Stimulated activated naive CD8-positive, alpha-beta T cell treated with anti-CD3 and anti-CD28 coated beads, Interleukin-15, Interleukin-2, amounts not matched to agents 100 ng/mL and 50 ng/mL, for 24 hours (primary cell): ENCODE data around the gene OR2V2.
"Not testable (repeated sequence)": the region's sequence is repeated elsewhere in the genome, so short reads cannot be mapped to it uniquely, and the experiment has no call there.

Experiments used
- H3K27ac Mint-ChIP-seq: one replicate; pipeline ENCODE4 v1.8.0; 2021; ENCODE audit warnings: mild to moderate bottlenecking, mixed read lengths
- H3K27me3 Mint-ChIP-seq: one replicate; pipeline ENCODE4 v1.8.0; 2021; ENCODE audit warnings: mixed read lengths
- H3K36me3 Mint-ChIP-seq: one replicate; pipeline ENCODE4 v1.8.0; 2021; ENCODE audit warnings: low read depth, mixed read lengths
- H3K4me1 Mint-ChIP-seq: one replicate; pipeline ENCODE4 v1.8.0; 2021; ENCODE audit warnings: low read depth, mixed read lengths
- H3K4me3 Mint-ChIP-seq: one replicate; pipeline ENCODE4 v1.8.0; 2021; ENCODE audit warnings: mild to moderate bottlenecking, mixed read lengths
- H3K9me3 Mint-ChIP-seq: one replicate; pipeline ENCODE4 v1.8.0; 2021; ENCODE audit warnings: mixed read lengths

The OR2V2 gene

GRCh38 chr5:181127907-181128626, 19.3 kb upstream of the OR2V2 start:
- Mint-ChIP-seq H3K27me3 (peaks cover 61% of the 10 kb centered on the region), H3K4me3 (no peak overlapping the region), H3K4me1 (no peaks in the 10 kb centered on the region), H3K9me3 (no peaks in the 10 kb centered on the region), H3K36me3 (no peaks in the 10 kb centered on the region), H3K27ac (no peak overlapping the region)

- Mint-ChIP-seq H3K27ac (no peak overlapping the region), H3K4me3 (no peak overlapping the region), H3K9me3 (no peaks in the 10 kb centered on the region), H3K27me3 (peaks cover 58% of the 10 kb centered on the region), H3K36me3 (no peaks in the 10 kb centered on the region), H3K4me1 (no peaks in the 10 kb centered on the region)
Observed at GRCh38 chr5:181129601-181130000, 17.8 kb upstream of the OR2V2 start.

- H3K27ac Mint-ChIP-seq, H3K4me1 Mint-ChIP-seq, H3K36me3 Mint-ChIP-seq, H3K4me3 Mint-ChIP-seq, H3K9me3 Mint-ChIP-seq: not testable (repeated sequence)
- peaks cover 53% of the 10 kb centered on the region for H3K27me3 Mint-ChIP-seq
Observed at GRCh38 chr5:181130081-181130480, 17.3 kb upstream of the OR2V2 start.

- Mint-ChIP-seq H3K27me3 (peaks cover 48% of the 10 kb centered on the region), H3K4me3 (no peak within 1 kb of the TSS), H3K27ac (no peak within 1 kb of the TSS), H3K9me3 (no peaks in the 10 kb centered on the region), H3K36me3 (no peaks in the 10 kb centered on the region), H3K4me1 (no peaks in the 10 kb centered on the region)
Observed at GRCh38 chr5:181130832-181131496, 16.4 kb upstream of the OR2V2 start, which contains the start of gene OR2V1. Gene OR2V1, minus strand, starts transcription at chr5:181131169. Its CDS starts 5,865 bp downstream, at chr5:181125304.

- Mint-ChIP-seq H3K36me3 (no peaks in the 10 kb centered on the region), H3K4me1 (no peaks in the 10 kb centered on the region), H3K27me3 (peaks cover 43% of the 10 kb centered on the region), H3K4me3 (no peak overlapping the region), H3K9me3 (no peaks in the 10 kb centered on the region), H3K27ac (no peak overlapping the region)
Observed at GRCh38 chr5:181131514-181131913, 15.9 kb upstream of the OR2V2 start.

- Mint-ChIP-seq H3K27ac (no peak overlapping the region), H3K4me3 (no peak overlapping the region), H3K9me3 (peaks cover 4% of the 10 kb centered on the region), H3K4me1 (no peaks in the 10 kb centered on the region), H3K36me3 (no peaks in the 10 kb centered on the region), H3K27me3 (peaks cover 38% of the 10 kb centered on the region)
Observed at GRCh38 chr5:181133083-181133482, 14.3 kb upstream of the OR2V2 start.

- H3K9me3 Mint-ChIP-seq = peaks cover 6% of the 10 kb centered on the region
- no peaks in the 10 kb centered on the region for H3K4me1 Mint-ChIP-seq
- H3K27me3 Mint-ChIP-seq = peaks cover 32% of the 10 kb centered on the region
- H3K36me3 Mint-ChIP-seq = no peaks in the 10 kb centered on the region
- no peak overlapping the region for H3K27ac Mint-ChIP-seq
- no peak overlapping the region for H3K4me3 Mint-ChIP-seq
Observed at GRCh38 chr5:181133610-181134231, 13.7 kb upstream of the OR2V2 start.

GRCh38 chr5:181134259-181134658, 13.1 kb upstream of the OR2V2 start:
- Mint-ChIP-seq H3K36me3 (no peaks in the 10 kb centered on the region), H3K27me3 (peaks cover 29% of the 10 kb centered on the region), H3K27ac (no peak overlapping the region), H3K9me3 (peaks cover 8% of the 10 kb centered on the region), H3K4me1 (no peaks in the 10 kb centered on the region), H3K4me3 (no peak overlapping the region)

- Mint-ChIP-seq H3K27ac (no peak overlapping the region), H3K9me3 (peaks cover 12% of the 10 kb centered on the region), H3K36me3 (no peaks in the 10 kb centered on the region), H3K4me1 (no peaks in the 10 kb centered on the region), H3K27me3 (peaks cover 25% of the 10 kb centered on the region), H3K4me3 (no peak overlapping the region)
Observed at GRCh38 chr5:181136361-181136955, 10.9 kb upstream of the OR2V2 start.

- Mint-ChIP-seq H3K9me3 (peaks cover 12% of the 10 kb centered on the region), H3K27me3 (peaks cover 23% of the 10 kb centered on the region), H3K36me3 (no peaks in the 10 kb centered on the region), H3K27ac (no peak overlapping the region), H3K4me3 (no peak overlapping the region), H3K4me1 (no peaks in the 10 kb centered on the region)
Observed at GRCh38 chr5:181138258-181138657, 9.1 kb upstream of the OR2V2 start.

- H3K36me3 Mint-ChIP-seq = no peaks in the 10 kb centered on the region
- no peaks in the 10 kb centered on the region for H3K4me1 Mint-ChIP-seq
- peaks cover 12% of the 10 kb centered on the region for H3K9me3 Mint-ChIP-seq
- H3K27ac Mint-ChIP-seq = no peak overlapping the region
- H3K27me3 Mint-ChIP-seq = peaks cover 30% of the 10 kb centered on the region
- H3K4me3 Mint-ChIP-seq = no peak overlapping the region
Observed at GRCh38 chr5:181140766-181141165, 6.6 kb upstream of the OR2V2 start.

GRCh38 chr5:181142054-181142453, 5.3 kb upstream of the OR2V2 start:
- Mint-ChIP-seq H3K9me3 (peaks cover 12% of the 10 kb centered on the region), H3K27me3 (peaks cover 39% of the 10 kb centered on the region), H3K27ac (no peak overlapping the region), H3K4me3 (no peak overlapping the region), H3K4me1 (no peaks in the 10 kb centered on the region), H3K36me3 (no peaks in the 10 kb centered on the region)

GRCh38 chr5:181145133-181145532, 2.3 kb upstream of the OR2V2 start:
- Mint-ChIP-seq H3K36me3 (no peaks in the 10 kb centered on the region), H3K27ac (no peak overlapping the region), H3K4me1 (no peaks in the 10 kb centered on the region), H3K4me3 (no peak overlapping the region), H3K27me3 (peaks cover 61% of the 10 kb centered on the region), H3K9me3 (peaks cover 3% of the 10 kb centered on the region)

GRCh38 chr5:181149355-181149754, 2.0 kb downstream of the OR2V2 start:
- Mint-ChIP-seq H3K27me3 (peaks cover 39% of the 10 kb centered on the region), H3K9me3 (no peaks in the 10 kb centered on the region), H3K4me3 (no peak overlapping the region), H3K27ac (no peak overlapping the region), H3K4me1 (peaks cover 5% of the 10 kb centered on the region), H3K36me3 (no peaks in the 10 kb centered on the region)
